ENCODE measurements around the gene B4GALT6.

Gene B4GALT6

DNA sequence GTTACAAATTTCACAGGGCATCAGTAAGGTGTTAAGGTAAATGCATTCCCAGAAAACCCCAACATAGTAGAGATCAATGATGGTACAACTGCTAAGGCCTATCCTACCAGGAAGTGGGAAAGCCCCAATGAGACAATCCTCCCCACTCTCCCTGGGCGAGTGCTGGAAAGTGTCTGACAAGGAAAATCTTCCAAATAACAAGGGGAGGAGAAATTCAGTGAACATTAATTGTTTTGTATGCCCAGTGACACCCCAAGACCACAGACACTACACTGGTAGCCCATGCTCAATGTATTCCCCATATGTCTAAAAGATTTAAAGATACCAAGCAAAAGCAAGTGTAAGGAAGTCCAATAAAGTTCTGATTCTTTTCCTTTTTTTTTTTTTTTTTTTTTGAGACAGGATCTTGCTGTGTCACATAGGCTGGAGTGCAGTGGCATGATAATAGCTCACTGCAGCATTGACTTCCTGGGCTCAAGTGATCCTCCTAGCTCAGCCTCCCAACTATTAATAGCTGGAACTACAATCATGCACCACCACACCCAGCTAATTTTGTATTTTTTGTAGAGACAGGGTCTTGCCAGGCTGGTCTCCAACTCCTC lies 24.7 kb downstream of the B4GALT6 start:
- H3K9ac ChIP-seq (ENCODE audit: low read depth, low read length), result no peak overlapping the region

DNA sequence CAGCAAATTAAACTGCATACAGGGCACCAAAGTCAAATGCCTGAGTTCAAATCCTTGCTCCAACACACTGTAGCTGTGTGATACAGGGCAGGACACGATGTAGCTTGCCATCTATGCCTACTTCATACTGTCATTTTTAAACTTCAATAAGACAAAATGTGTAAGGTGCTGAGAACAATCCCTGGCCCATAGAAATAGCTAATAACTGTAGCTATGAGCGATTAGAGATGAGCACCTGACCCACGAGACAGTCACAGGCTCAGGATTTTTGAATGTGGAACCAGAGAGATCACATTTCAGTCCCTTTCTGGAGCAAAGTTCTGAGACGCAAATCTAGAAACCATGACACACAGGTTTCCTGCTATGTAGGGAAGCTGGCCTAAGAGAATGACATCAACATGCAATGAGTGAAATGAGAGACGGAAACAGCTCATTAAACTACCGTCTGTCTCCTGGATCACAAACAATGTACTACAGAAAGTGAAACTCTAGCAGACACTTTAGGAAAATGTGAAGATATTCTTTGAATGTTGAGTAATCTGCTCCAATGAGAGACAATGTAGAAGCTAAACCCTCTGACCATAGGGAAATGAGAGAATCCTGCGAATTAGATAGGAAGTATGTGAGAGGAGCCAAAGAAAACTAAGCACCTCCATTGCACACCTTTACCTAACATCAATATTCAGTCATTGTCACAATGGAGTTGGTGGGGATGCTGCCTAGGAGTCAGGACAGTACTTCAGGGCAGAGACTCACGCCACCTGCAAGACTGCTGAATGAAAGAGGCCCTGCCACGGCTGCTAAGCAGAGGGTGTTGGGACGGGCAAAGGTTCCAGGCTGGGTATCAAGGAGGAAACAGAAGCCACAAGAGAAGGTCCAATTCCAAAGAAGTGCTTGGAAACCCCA lies 25.5 kb downstream of the B4GALT6 start:
- Histone ChIP-seq H3K9me3 (ENCODE audit: control insufficient read depth, insufficient read depth, low read length) (no peaks in the 10 kb centered on the region), H3K9ac (ENCODE audit: low read depth, low read length) (no peak overlapping the region), H3K36me3 (ENCODE audit: insufficient read depth, low read length) (peaks cover 5% of the 10 kb centered on the region)

More for the DNA sequence above, 24.7 kb downstream of the B4GALT6 start:
- Histone ChIP-seq H3K36me3 (ENCODE audit: insufficient read depth, low read length) (peaks cover 8% of the 10 kb centered on the region), H3K4me1 (ENCODE audit: insufficient read depth, low read length) (no peaks in the 10 kb centered on the region), H3K9me3 (ENCODE audit: control insufficient read depth, insufficient read depth, low read length) (no peaks in the 10 kb centered on the region)

DNA sequence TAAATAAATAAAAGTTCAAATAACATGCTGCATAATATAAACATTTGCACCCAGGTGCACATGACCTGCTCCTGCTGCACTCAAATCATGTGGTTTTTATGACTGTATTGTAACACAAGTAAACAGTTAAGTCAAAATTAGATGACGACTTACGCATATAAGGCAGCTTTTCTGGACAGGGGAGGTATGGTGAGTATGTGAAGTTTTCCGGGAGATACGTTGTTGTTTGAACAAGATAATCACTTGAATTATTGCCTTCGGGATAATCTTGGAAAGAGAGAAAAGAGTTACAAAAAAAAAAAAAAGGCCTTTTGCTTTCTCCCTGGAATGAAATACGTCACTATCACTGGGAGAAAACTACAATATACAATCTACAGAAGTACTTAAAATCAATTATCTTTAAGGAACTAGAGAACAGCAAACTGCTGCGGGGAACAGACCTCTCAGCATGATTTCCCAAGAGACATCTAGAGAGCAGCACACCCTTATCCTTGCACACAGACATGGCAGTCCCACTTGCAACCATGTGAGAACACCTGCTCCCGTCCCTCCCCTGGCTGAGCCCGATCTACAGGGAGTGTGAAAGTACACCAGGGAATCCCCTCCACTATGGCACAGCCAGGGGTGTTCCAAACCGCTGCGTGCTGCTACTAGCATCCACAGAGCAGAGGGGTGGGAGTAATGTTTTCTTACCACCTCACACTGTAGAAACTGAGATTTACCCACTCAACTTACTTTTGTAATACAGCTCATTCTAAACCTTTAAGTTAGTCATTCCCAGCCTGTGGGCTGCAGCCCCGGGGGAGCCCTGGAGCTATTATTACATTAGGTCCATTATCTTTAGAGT lies 26.3 kb downstream of the B4GALT6 start:
- Histone ChIP-seq H3K9ac (ENCODE audit: low read depth, low read length) (no peak overlapping the region), H3K4me1 (ENCODE audit: insufficient read depth, low read length) (no peaks in the 10 kb centered on the region), H3K36me3 (ENCODE audit: insufficient read depth, low read length) (peaks cover 2% of the 10 kb centered on the region; the same call in 1 of the 2 replicates), H3K9me3 (ENCODE audit: control insufficient read depth, insufficient read depth, low read length) (no peaks in the 10 kb centered on the region)

More for the DNA sequence above, 25.5 kb downstream of the B4GALT6 start:
- no peaks in the 10 kb centered on the region for H3K4me1 ChIP-seq (ENCODE audit: insufficient read depth, low read length)

DNA sequence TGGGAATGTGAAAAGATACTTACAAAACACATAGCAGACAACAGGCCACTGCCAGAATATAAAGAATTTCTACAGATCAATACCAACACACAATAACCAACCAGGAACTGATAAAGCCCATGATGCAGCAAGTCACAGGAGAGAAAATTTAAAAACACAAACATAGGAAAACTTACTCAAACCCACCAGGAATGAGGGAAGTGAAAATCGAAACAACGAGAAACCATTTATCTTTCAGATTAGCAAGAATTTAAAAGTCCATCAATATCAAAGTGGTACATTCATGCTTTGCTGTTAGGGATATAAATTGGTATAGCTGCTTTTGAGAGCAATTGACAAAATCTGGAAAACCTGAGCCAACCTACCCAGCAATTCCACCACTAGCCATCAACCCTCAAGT lies 27.6 kb downstream of the B4GALT6 start:
- H3K36me3 ChIP-seq (ENCODE audit: insufficient read depth, low read length), result peaks cover 5% of the 10 kb centered on the region; the same call in 1 of the 2 replicates
- no peak overlapping the region for H3K9ac ChIP-seq (ENCODE audit: low read depth, low read length)
- H3K4me1 ChIP-seq (ENCODE audit: insufficient read depth, low read length), result no peaks in the 10 kb centered on the region
- no peaks in the 10 kb centered on the region for H3K9me3 ChIP-seq (ENCODE audit: control insufficient read depth, insufficient read depth, low read length)

DNA sequence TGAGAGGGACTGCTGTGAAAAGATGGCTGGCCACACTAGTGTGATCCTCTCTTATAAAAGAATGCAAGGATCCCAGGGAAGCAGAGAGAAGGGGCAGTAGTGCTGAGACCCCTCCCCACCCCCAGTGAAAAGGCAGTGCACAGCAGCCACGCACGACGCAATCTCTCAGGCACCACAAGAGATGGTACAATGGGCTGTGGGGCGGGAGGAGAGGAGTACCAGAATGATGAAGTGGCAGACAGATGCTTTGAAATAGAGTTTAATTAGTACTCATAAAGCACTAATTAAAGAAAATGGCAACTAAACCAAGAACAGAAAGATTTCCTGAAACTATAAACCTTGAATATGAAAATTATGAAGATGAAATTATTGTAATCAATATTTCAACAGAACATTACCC lies 29.0 kb downstream of the B4GALT6 start:
- H3K9me3 ChIP-seq (ENCODE audit: control insufficient read depth, insufficient read depth, low read length), result no peaks in the 10 kb centered on the region
- H3K36me3 ChIP-seq (ENCODE audit: insufficient read depth, low read length), result peaks cover 5% of the 10 kb centered on the region; the same call in 1 of the 2 replicates
- no peak overlapping the region for H3K9ac ChIP-seq (ENCODE audit: low read depth, low read length)
- peaks cover 2% of the 10 kb centered on the region for H3K4me1 ChIP-seq (ENCODE audit: insufficient read depth, low read length)

DNA sequence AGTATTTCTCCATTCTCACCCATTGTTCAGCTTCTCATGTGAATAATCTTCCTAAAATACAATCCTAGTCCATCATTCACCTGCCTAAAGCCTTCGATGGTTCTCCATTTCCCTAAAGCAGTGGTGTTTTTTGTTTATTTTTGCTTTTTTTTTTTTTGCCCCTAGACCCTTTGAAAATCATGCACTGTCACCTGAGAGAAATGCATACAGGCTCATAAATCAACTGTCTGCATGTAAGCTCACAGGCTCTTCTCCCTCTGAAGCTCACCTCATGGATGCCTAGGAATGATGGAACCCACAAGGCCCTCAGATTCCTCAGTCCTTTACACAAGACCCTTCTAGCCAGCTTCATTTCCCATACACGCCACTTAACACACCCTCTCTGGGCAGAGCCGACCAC lies 31.5 kb downstream of the B4GALT6 start:
- H3K4me1 ChIP-seq (ENCODE audit: insufficient read depth, low read length), result peaks cover 23% of the 10 kb centered on the region
- H3K9ac ChIP-seq (ENCODE audit: low read depth, low read length), result no peak overlapping the region
- peaks cover 5% of the 10 kb centered on the region; the same call in 1 of the 2 replicates for H3K36me3 ChIP-seq (ENCODE audit: insufficient read depth, low read length)
- no peaks in the 10 kb centered on the region for H3K9me3 ChIP-seq (ENCODE audit: control insufficient read depth, insufficient read depth, low read length)

DNA sequence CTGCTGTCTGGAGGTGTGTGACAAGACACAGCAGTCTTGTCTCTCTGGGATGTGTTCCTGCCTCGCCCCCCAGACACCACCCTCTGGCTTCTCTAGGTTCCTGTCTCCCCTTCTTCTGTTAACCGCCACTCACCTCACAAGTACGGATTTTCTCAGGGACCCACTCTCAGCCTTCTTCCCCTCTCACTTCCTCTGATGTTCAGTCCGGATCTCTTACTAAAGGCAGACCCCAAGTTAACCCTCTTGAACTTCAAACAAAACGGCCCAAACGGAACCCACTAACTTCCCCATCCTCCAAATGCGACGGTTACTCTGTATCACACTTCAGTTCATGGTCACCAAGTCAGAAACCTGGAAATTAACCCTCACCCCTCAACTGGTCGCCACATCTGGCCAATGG lies 32.0 kb downstream of the B4GALT6 start:
- H3K9me3 ChIP-seq (ENCODE audit: control insufficient read depth, insufficient read depth, low read length), result no peaks in the 10 kb centered on the region
- peaks cover 2% of the 10 kb centered on the region; the same call in 1 of the 2 replicates for H3K36me3 ChIP-seq (ENCODE audit: insufficient read depth, low read length)
- H3K4me1 ChIP-seq (ENCODE audit: insufficient read depth, low read length), result peaks cover 28% of the 10 kb centered on the region
- no peak overlapping the region for H3K9ac ChIP-seq (ENCODE audit: low read depth, low read length)

DNA sequence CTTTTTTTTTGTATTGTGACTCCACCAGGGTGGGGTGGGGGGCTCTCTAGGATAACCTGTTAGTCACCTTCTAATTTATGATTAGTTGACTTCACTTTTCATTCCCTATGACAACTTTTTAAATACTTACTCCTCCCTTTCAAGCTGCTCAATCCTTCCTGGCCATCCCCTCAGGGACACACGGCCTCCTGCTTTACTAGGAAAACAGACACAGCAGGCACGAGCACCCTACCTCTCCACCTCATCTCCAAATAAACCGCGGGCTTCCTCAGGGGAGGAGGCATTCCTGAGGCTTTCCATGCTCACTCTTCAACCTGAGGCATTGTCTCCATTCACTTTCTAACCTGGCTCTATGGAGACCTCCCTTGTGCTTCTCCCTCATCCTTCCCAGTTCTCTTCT lies 33.0 kb downstream of the B4GALT6 start:
- no peaks in the 10 kb centered on the region for H3K9me3 ChIP-seq (ENCODE audit: control insufficient read depth, insufficient read depth, low read length)
- no peak overlapping the region for H3K9ac ChIP-seq (ENCODE audit: low read depth, low read length)
- H3K36me3 ChIP-seq (ENCODE audit: insufficient read depth, low read length), result peaks cover 2% of the 10 kb centered on the region; the same call in 1 of the 2 replicates
- H3K4me1 ChIP-seq (ENCODE audit: insufficient read depth, low read length), result peaks cover 38% of the 10 kb centered on the region

DNA sequence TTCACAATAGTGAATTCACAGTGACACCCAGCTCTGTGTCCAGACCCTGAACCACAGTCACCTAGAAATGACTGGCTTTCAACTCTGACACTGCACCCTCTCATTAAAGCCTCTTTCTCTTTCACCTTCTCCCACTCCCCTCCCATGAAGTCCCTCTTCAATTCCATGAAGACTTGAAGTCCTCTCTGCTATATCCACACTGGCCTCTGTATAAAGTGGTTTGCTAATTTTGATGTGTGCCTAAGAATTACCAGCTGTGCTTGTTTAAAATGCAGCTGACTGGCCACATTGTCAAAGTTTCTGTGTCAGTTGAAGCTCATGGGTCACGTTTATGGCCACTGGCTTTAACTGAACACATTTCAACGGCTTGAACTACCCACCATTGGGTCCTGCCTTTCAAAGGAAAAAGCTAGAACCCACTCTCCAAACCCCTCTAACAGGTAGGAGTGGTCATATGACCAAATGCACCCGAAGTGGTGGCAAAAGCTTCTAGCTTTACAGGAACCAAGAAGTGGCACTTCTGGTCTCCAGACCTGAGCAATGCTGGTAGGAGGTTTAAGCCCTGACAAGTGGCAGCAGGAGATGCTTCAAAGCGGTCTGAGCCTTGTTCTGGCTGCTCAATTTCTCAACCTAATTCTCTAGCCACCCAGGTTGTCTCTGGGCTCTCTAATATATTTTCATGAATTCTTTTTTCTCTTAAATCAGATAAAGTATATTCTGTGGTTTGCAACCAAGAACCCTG lies 34.2 kb downstream of the B4GALT6 start:
- Histone ChIP-seq H3K9me3 (ENCODE audit: control insufficient read depth, insufficient read depth, low read length) (no peaks in the 10 kb centered on the region), H3K36me3 (ENCODE audit: insufficient read depth, low read length) (peaks cover 2% of the 10 kb centered on the region; the same call in 1 of the 2 replicates), H3K9ac (ENCODE audit: low read depth, low read length) (no peak overlapping the region), H3K4me1 (ENCODE audit: insufficient read depth, low read length) (peaks cover 41% of the 10 kb centered on the region)

DNA sequence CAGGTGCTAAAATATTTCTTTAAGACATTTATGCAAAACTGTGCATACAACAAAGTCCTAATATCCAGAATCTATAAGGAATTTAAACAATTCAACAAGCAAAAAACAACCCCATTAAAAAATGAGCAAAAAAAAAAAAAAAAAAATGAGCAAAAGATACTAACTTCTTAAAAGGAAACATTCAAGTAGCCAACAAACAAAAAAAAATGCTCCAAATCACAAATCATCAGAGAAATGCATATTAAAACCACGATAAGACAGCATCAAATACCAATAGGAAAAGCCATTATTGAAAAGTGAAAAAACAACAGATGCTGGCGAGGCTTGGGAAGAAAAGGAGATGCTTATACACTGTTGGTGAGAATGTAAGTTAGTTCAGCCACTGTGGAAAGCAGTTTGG lies 34.9 kb downstream of the B4GALT6 start:
- Histone ChIP-seq H3K4me1 (ENCODE audit: insufficient read depth, low read length) (peaks cover 41% of the 10 kb centered on the region), H3K36me3 (ENCODE audit: insufficient read depth, low read length) (peaks cover 2% of the 10 kb centered on the region; the same call in 1 of the 2 replicates), H3K9ac (ENCODE audit: low read depth, low read length) (no peak overlapping the region), H3K9me3 (ENCODE audit: control insufficient read depth, insufficient read depth, low read length) (no peaks in the 10 kb centered on the region)

DNA sequence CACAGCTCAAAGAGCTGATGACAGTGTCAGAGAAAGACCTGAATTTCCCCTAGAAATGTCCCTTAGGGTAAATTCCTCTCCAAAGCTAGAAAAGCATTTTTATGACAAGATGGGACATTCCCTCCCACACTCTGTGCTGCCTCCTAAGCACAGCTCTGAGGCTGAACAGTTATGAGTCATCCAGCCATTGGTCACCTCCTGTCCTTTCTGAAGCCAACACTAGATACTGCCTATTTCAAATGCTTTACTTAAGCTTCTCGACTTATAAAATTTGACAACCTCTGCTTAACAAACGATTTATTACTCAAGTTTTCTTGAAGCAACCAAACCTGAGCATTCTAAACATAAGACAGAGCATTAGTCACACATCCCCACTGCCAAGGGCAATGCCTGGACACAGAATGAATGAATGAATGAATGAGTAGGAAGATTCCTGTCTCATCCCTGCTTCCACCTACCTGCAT lies 35.4 kb downstream of the B4GALT6 start:
- Histone ChIP-seq H3K9me3 (ENCODE audit: control insufficient read depth, insufficient read depth, low read length) (no peaks in the 10 kb centered on the region), H3K4me1 (ENCODE audit: insufficient read depth, low read length) (peaks cover 41% of the 10 kb centered on the region), H3K9ac (ENCODE audit: low read depth, low read length) (no peak overlapping the region), H3K36me3 (ENCODE audit: insufficient read depth, low read length) (peaks cover 2% of the 10 kb centered on the region; the same call in 1 of the 2 replicates)

DNA sequence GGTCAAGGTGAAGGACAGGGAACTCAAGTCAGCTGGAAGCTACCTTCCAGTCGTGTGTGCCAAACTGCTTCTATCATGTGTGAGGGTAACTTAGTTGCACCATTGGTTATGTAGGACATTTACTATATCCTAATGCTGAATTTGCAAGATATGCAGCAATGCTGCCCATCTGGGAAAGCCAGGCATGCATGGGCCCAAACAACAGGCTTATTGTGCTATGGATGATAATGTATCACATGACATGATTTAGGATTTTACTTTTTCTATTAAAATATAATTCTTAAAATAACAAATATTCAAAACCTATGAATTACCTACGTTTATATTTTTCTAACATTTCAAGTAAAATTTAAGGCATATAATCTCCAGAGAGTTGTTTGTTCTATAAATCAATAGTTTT lies 35.9 kb downstream of the B4GALT6 start:
- peaks cover 2% of the 10 kb centered on the region; the same call in 1 of the 2 replicates for H3K36me3 ChIP-seq (ENCODE audit: insufficient read depth, low read length)
- no peaks in the 10 kb centered on the region for H3K9me3 ChIP-seq (ENCODE audit: control insufficient read depth, insufficient read depth, low read length)
- peaks cover 41% of the 10 kb centered on the region for H3K4me1 ChIP-seq (ENCODE audit: insufficient read depth, low read length)
- H3K9ac ChIP-seq (ENCODE audit: low read depth, low read length), result no peak overlapping the region

DNA sequence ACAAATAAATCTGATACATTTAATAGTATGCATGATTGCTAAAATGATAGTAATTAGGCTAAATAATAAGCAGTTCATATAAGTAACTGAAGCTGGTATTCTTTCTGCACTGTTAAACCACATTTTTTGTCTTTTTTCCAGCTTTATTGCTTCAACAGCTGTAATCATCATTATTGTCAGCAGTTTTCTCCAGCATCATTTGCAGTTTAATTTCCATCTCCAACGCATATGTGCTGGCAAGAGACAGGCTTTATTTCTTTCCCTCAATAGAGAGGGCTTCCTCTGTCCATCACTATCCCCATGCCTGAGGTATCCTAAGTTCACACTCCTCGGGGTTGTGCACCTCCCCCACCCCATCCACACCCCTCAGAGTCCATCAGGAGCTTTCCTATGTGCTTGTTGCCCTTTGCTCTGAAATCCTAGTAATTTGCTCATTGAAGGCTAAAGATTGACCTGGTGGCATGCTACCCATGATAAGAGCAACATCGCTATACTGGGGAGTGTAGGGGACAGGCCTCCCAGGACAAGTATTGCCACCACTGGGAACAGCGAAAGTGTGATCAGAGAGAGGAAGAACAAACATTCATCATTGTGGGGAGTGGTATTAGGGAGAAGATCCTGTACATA lies 37.1 kb downstream of the B4GALT6 start:
- H3K9me3 ChIP-seq (ENCODE audit: control insufficient read depth, insufficient read depth, low read length), result no peaks in the 10 kb centered on the region
- H3K4me1 ChIP-seq (ENCODE audit: insufficient read depth, low read length), result peaks cover 41% of the 10 kb centered on the region
- no peaks in the 10 kb centered on the region; the same call in 1 of the 2 replicates for H3K36me3 ChIP-seq (ENCODE audit: insufficient read depth, low read length)
- no peak overlapping the region for H3K9ac ChIP-seq (ENCODE audit: low read depth, low read length)
